ENCODE results near the gene FBXO10.

FBXO10 gene

GRCh38 chr9:37596504-37596903 lies 20.3 kb upstream of the FBXO10 start:
- DNase-seq (ENCODE audit: low read depth in 1 of 2, low spot score in 1 of 2) = no peak

- no peak for DNase-seq (ENCODE audit: low read depth in 1 of 2, low spot score in 1 of 2)
Measured at GRCh38 chr9:37593883-37594448, 17.8 kb upstream of the FBXO10 start.

- peak; percentile 80 to 84 for DNase-seq (ENCODE audit: low read depth in 1 of 2, low spot score in 1 of 2)
Measured at GRCh38 chr9:37592108-37592951, 16.1 kb upstream of the FBXO10 start, which contains the start of gene TOMM5. Gene TOMM5 (minus strand): TSS chr9:37592597. CDS start chr9:37592532, 65 bp downstream.

- no peak for DNase-seq (ENCODE audit: low read depth in 1 of 2, low spot score in 1 of 2)
Measured at GRCh38 chr9:37587521-37587920, 11.3 kb upstream of the FBXO10 start.

- DNase-seq (ENCODE audit: low read depth in 1 of 2, low spot score in 1 of 2) = no peak
Measured at GRCh38 chr9:37583522-37584121, 7.4 kb upstream of the FBXO10 start.

- no peak for DNase-seq (ENCODE audit: low read depth in 1 of 2, low spot score in 1 of 2)
Measured at GRCh38 chr9:37582548-37583157, 6.5 kb upstream of the FBXO10 start.

- no peak for DNase-seq (ENCODE audit: low read depth in 1 of 2, low spot score in 1 of 2)
Measured at GRCh38 chr9:37575511-37575914, 667 bp downstream of the FBXO10 start.

GRCh38 chr9:37575001-37575400 lies 1.2 kb downstream of the FBXO10 start:
- DNase-seq (ENCODE audit: low read depth in 1 of 2, low spot score in 1 of 2) = no peak

GRCh38 chr9:37574241-37574721 lies 1.9 kb downstream of the FBXO10 start:
- no peak for DNase-seq (ENCODE audit: low read depth in 1 of 2, low spot score in 1 of 2)

GRCh38 chr9:37571282-37571681 lies 4.9 kb downstream of the FBXO10 start:
- no peak for DNase-seq (ENCODE audit: low read depth in 1 of 2, low spot score in 1 of 2)

- no peak for DNase-seq (ENCODE audit: low read depth in 1 of 2, low spot score in 1 of 2)
Measured at GRCh38 chr9:37566716-37567115, 9.5 kb downstream of the FBXO10 start.

GRCh38 chr9:37565661-37566618 lies 10.2 kb downstream of the FBXO10 start:
- no peak for DNase-seq (ENCODE audit: low read depth in 1 of 2, low spot score in 1 of 2)

GRCh38 chr9:37564916-37565315 lies 11.3 kb downstream of the FBXO10 start:
- no peak for DNase-seq (ENCODE audit: low read depth in 1 of 2, low spot score in 1 of 2)

- DNase-seq (ENCODE audit: low read depth in 1 of 2, low spot score in 1 of 2) = no peak
Measured at GRCh38 chr9:37563806-37564513, 12.2 kb downstream of the FBXO10 start.

GRCh38 chr9:37562826-37563225 lies 13.4 kb downstream of the FBXO10 start:
- no peak for DNase-seq (ENCODE audit: low read depth in 1 of 2, low spot score in 1 of 2)

GRCh38 chr9:37561682-37562081 lies 14.5 kb downstream of the FBXO10 start:
- DNase-seq (ENCODE audit: low read depth in 1 of 2, low spot score in 1 of 2) = no peak

GRCh38 chr9:37559855-37560592 lies 16.2 kb downstream of the FBXO10 start:
- DNase-seq (ENCODE audit: low read depth in 1 of 2, low spot score in 1 of 2) = no peak

- DNase-seq (ENCODE audit: low read depth in 1 of 2, low spot score in 1 of 2) = no peak
Measured at GRCh38 chr9:37559125-37559524, 17.1 kb downstream of the FBXO10 start.

GRCh38 chr9:37555786-37556185 lies 20.4 kb downstream of the FBXO10 start:
- DNase-seq (ENCODE audit: low read depth in 1 of 2, low spot score in 1 of 2) = no peak
